K562 (cell line): ENCODE results near the gene GDAP2. TPM values are rescaled to one million over a fixed set of nuclear protein-coding genes. Genes with fewer than 3 reads are reported as not detected.

Experiments
- CBFA2T2 ChIP-seq: fragments of 450-650 bp; conservative IDR thresholded peaks from 2 replicates; pipeline ENCODE4 v1.6.1; 2017; ENCODE audit warnings: mild to moderate bottlenecking
- CREB1 ChIP-seq, 2 experiments: sonication (generic) in 1 of 2; formaldehyde crosslinking in 1 of 2; IDR thresholded peaks; 2 replicates each; pipeline versions ENCODE4 v1.6.1 to v1.8.0; 2012 to 2022; ENCODE audit warnings: inconsistent platforms in 1 of 2, mild to moderate bottlenecking in 1 of 2, missing genetic modification reagents in 1 of 2, moderate library complexity in 1 of 2
- ELF1 ChIP-seq: fragments of 200-800 bp; sonication (Bioruptor generic); IDR thresholded peaks from 2 replicates; pipeline ENCODE4 v1.6.1; 2016; ENCODE audit warnings: missing genetic modification characterization, missing compliant biosample characterization
- FOSL1 ChIP-seq: fragments of 200-800 bp; sonication (Bioruptor generic); conservative IDR thresholded peaks from 2 replicates; pipeline ENCODE4 v1.6.1; 2016; ENCODE audit warnings: missing genetic modification characterization, missing compliant biosample characterization
- MAFF ChIP-seq: IDR thresholded peaks from 2 replicates; pipeline ENCODE4 v1.6.1; 2012; ENCODE audit warnings: low read length, improper control_type of control experiment
- MBD2 ChIP-seq: sonication (generic); IDR thresholded peaks from 2 replicates; pipeline ENCODE4 v1.6.1; 2016; ENCODE audit warnings: low read depth, borderline replicate concordance
- NFXL1 ChIP-seq: fragments of 450-650 bp; formaldehyde crosslinking; IDR thresholded peaks from 2 replicates; pipeline ENCODE4 v1.4.0; 2021; ENCODE audit warnings: mild to moderate bottlenecking
- NR2F6 ChIP-seq: fragments of 450-650 bp; formaldehyde crosslinking; IDR thresholded peaks from 2 replicates; pipeline ENCODE4 v1.4.0; 2020; ENCODE audit warnings: mild to moderate bottlenecking
- PHF21A ChIP-seq: fragments of 450-650 bp; IDR thresholded peaks from 2 replicates; pipeline ENCODE4 v1.6.1; 2017; ENCODE audit warnings: low read depth, borderline replicate concordance
- POLR2AphosphoS2 ChIP-seq: IDR thresholded peaks from 2 replicates; pipeline ENCODE4 v1.6.1; 2012; ENCODE audit warnings: low read length, improper control_type of control experiment
- RFX5 ChIP-seq: IDR thresholded peaks from 2 replicates; pipeline ENCODE4 v1.6.1; 2011; ENCODE audit warnings: low read depth, mild to moderate bottlenecking, improper control_type of control experiment, low read length
- RUNX1 ChIP-seq: sonication (generic); IDR thresholded peaks from 2 replicates; pipeline ENCODE4 v1.6.1; 2016; ENCODE audit warnings: antibody characterized with exemption, low read depth
- SMAD2 ChIP-seq: fragments of 150-350 bp; IDR thresholded peaks from 2 replicates; pipeline ENCODE4 v1.6.1; 2014; ENCODE audit warnings: low read depth, mild to moderate bottlenecking, low read length
- SMARCB1 ChIP-seq: IDR thresholded peaks from 2 replicates; pipeline ENCODE4 v1.6.1; 2011; ENCODE audit warnings: improper control_type of control experiment, low read depth; ENCODE audit not compliant: insufficient read length
- SRF ChIP-seq, 2 experiments: fragments of 250-450, 450-650 bp in 1 of 2; sonication (Bioruptor Pico) in 1 of 2; sonication (generic) in 1 of 2; formaldehyde crosslinking; IDR thresholded peaks; 2 replicates each; pipeline versions ENCODE4 v1.5.0 to v1.5.1; 2020 to 2022; ENCODE audit warnings: mild to moderate bottlenecking in 1 of 2, missing genetic modification reagents in 1 of 2
- SRSF3 ChIP-seq: fragments of 200-400 bp; formaldehyde crosslinking; IDR thresholded peaks from 2 replicates; pipeline ENCODE4 v1.6.1; 2016; ENCODE audit warnings: mild to moderate bottlenecking, low read length, moderate library complexity; ENCODE audit not compliant: insufficient read depth
- SRSF9 ChIP-seq: fragments of 200-400 bp; formaldehyde crosslinking; IDR thresholded peaks from 2 replicates; pipeline ENCODE4 v1.6.1; 2017; ENCODE audit warnings: low read depth, low read length, borderline replicate concordance
- TARDBP ChIP-seq: fragments of 450-650 bp; IDR thresholded peaks from 2 replicates; pipeline ENCODE4 v1.6.1; 2016
- TCFL5 ChIP-seq: fragments of 250-450 bp; sonication (Bioruptor Pico); conservative IDR thresholded peaks from 2 replicates; pipeline ENCODE4 v1.6.1; 2021; ENCODE audit warnings: mild to moderate bottlenecking, moderate library complexity, matching md5 sums
- ZBED1 ChIP-seq: IDR thresholded peaks from 2 replicates; pipeline ENCODE4 v1.6.1; 2014
- ZBTB17 ChIP-seq: fragments of 450-650 bp; formaldehyde crosslinking; IDR thresholded peaks from 2 replicates; pipeline ENCODE4 v1.4.0; 2020; ENCODE audit warnings: mild to moderate bottlenecking
- ZBTB43 ChIP-seq: sonication (generic); formaldehyde crosslinking; IDR thresholded peaks from 2 replicates; pipeline ENCODE4 v1.8.0; 2023; ENCODE audit warnings: mild to moderate bottlenecking, missing genetic modification reagents
- ZHX1 ChIP-seq: fragments of 150-350 bp; conservative IDR thresholded peaks from 2 replicates; pipeline ENCODE4 v1.6.1; 2014; ENCODE audit warnings: low read length
- ZNF277 ChIP-seq: fragments of 250-450 bp; sonication (Bioruptor Pico); IDR thresholded peaks from 2 replicates; pipeline ENCODE4 v1.8.0; 2022; ENCODE audit warnings: inconsistent platforms, mild to moderate bottlenecking, moderate library complexity, borderline replicate concordance
- ZNF354B ChIP-seq: fragments of 250-450 bp; sonication (Bioruptor Pico); IDR thresholded peaks from 2 replicates; pipeline ENCODE4 v1.4.0; 2020
- ZNF41 ChIP-seq: fragments of 250-450 bp; sonication (Bioruptor Pico); conservative IDR thresholded peaks from 2 replicates; pipeline ENCODE4 v1.4.0; 2020; ENCODE audit warnings: mild to moderate bottlenecking
- ZNF589 ChIP-seq: fragments of 200-800 bp; sonication (Bioruptor generic); IDR thresholded peaks from 2 replicates; pipeline ENCODE4 v1.6.1; 2016; ENCODE audit warnings: low read depth, missing genetic modification characterization, missing compliant biosample characterization
- polyA plus RNA-seq, 8 experiments: library from polyadenylated mRNA; depleted of rRNA in 4 of 8; stranded (reverse) in 5 of 8; unstranded in 3 of 8; fragments of >200 nt; fragmentation: Nextera tagmentation in 2 of 8; fragmentation: Illumina TruSeq in 1 of 8; extraction: Ambion mirVana in 2 of 8; extraction: Trizol in 1 of 8; gene quantifications; 2 replicates each; pipeline versions ENCODE4 v1.2.1 to v1.2.3, GENCODE V29; 2011 to 2014; ENCODE audit warnings: inconsistent platforms in 1 of 8, missing spikeins in 1 of 8
- total RNA-seq, 7 experiments: library from RNA; depleted of rRNA in 6 of 7; stranded (reverse); fragments of >200 nt in 6 of 7; fragmentation: Illumina TruSeq in 2 of 7; extraction: Trizol in 2 of 7; gene quantifications; 2 replicates each; pipeline versions ENCODE4 v1.2.1 to v1.2.3, GENCODE V29; 2011 to 2021; ENCODE audit warnings: low replicate concordance in 1 of 7

Gene GDAP2
- total and polyA plus RNA-seq, 9 of the 15 experiments (the other 6 are each of a cell fraction or from before 2014, with no cell fraction given), result 4.1 to 23.1 (median 13.2) TPM

- no peak for TF ChIP-seq ZNF277 (CRISPR knock-in tag)
- no peak for TF ChIP-seq SRSF9
- no peak for TF ChIP-seq NR2F6 (CRISPR knock-in tag)
- no peak for TF ChIP-seq RUNX1
- no peak for TF ChIP-seq ZBED1
- peak; percentile 85 for TF ChIP-seq ZNF41
- TF ChIP-seq ELF1 (tag), result no peak
- TF ChIP-seq MBD2, result no peak
- TF ChIP-seq SRSF3, result no peak
- peak; percentile 88 for TF ChIP-seq MAFF
- peak; percentile 98 for TF ChIP-seq ZNF589
- TF ChIP-seq ZNF354B, result peak; percentile 84
- TF ChIP-seq ZBTB17 (CRISPR knock-in tag), result peak; percentile 90
- TF ChIP-seq TCFL5 (CRISPR knock-in tag), result peak; percentile 88
- TF ChIP-seq ZHX1, result no peak
- 0 out of 2 replicates have a peak, but pooled peaks have one; percentile 3 for TF ChIP-seq CBFA2T2
- no peak for TF ChIP-seq SMAD2
- TF ChIP-seq SMARCB1, result no peak
- no peak for TF ChIP-seq POLR2AphosphoS2
- TF ChIP-seq ZBTB43, result no peak
- TF ChIP-seq FOSL1 (tag), result peak; percentile 48
- no peak for TF ChIP-seq TARDBP
- no peak for TF ChIP-seq SRF (CRISPR knock-in tag; IDR thresholded peaks at IDR 0.05)
- no peak for TF ChIP-seq CREB1 (IDR thresholded peaks at IDR 0.05)
- no peak for TF ChIP-seq CREB1 (CRISPR knock-in tag; IDR thresholded peaks at IDR 0.05)
- no peak for TF ChIP-seq PHF21A
- peak; percentile 85; the same call in 1 of the 2 replicates for TF ChIP-seq NFXL1
- TF ChIP-seq RFX5, result no peak
Measured at GRCh38 chr1:117821774-117822482, 107.5 kb downstream of the GDAP2 start (continued).
